Ectodermal cell (in vitro differentiated cells): ENCODE data around the gene ETAA1.

Experiments used
- H3K27ac ChIP-seq: 2 replicates; pipeline ENCODE4 v1.7.0; 2013; ENCODE audit warnings: mild to moderate bottlenecking, low read depth, low read length; ENCODE audit not compliant: insufficient read depth, poor library complexity, severe bottlenecking
- H3K27me3 ChIP-seq: 2 replicates; pipeline ENCODE4 v1.7.0; 2013; ENCODE audit warnings: mild to moderate bottlenecking, low read length; ENCODE audit not compliant: insufficient read depth, control insufficient read depth, poor library complexity, severe bottlenecking
- H3K36me3 ChIP-seq: one replicate; pipeline ENCODE4 v1.7.0; 2013; ENCODE audit warnings: low read length; ENCODE audit not compliant: control insufficient read depth, insufficient read depth
- H3K4me1 ChIP-seq: one replicate; pipeline ENCODE4 v1.7.0; 2013; ENCODE audit warnings: low read length; ENCODE audit not compliant: control insufficient read depth, insufficient read depth
- H3K4me3 ChIP-seq: 2 replicates; pipeline ENCODE4 v1.7.0; 2013; ENCODE audit warnings: low read depth, low read length, control low read depth; ENCODE audit not compliant: insufficient read depth
- H3K9me3 ChIP-seq: 2 replicates; pipeline ENCODE4 v1.7.0; 2013; ENCODE audit warnings: mild to moderate bottlenecking, low read length, moderate library complexity; ENCODE audit not compliant: control insufficient read depth
- WGBS, 2 experiments: methylation state at CpG; one replicate each; pipeline ENCODE4 v1.1.7; 2013; ENCODE audit warnings: missing lambda C conversion rate in 2 of 2; 5-methylcytosine and 5-hydroxymethylcytosine counted together

ETAA1 gene

DNA sequence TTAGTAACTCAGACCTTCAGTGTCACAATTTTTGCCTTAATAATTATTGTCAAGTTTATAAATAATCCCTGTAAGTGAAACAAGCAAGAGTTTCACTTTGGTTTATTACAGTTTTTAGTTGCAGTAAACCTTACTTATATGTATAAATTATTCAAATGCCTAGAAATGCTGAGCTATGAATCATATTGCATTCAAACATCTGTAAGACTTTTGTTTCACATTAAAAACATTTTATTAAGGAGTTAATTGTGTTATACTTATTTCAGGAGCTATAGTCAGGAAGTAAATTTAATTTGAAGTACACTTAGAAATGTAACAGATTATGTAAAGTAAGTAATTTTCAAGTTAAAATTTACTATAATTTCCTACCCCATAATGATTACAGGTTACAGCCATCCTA, 3.9 kb upstream of the ETAA1 start:
- Histone ChIP-seq H3K36me3 (no peaks in the 10 kb centered on the region), H3K9me3 (no peaks in the 10 kb centered on the region), H3K27ac (no peak overlapping the region)

GRCh38 chr2:67394734-67395133, 2.4 kb upstream of the ETAA1 start:
- WGBS, 2 experiments, result 91 to 92% methylated on average over 3 of the region's 3 CpGs

More for the DNA sequence above, 3.9 kb upstream of the ETAA1 start:
- Histone ChIP-seq H3K27me3 (no peaks in the 10 kb centered on the region), H3K4me3 (no peak overlapping the region), H3K4me1 (no peaks in the 10 kb centered on the region)

DNA sequence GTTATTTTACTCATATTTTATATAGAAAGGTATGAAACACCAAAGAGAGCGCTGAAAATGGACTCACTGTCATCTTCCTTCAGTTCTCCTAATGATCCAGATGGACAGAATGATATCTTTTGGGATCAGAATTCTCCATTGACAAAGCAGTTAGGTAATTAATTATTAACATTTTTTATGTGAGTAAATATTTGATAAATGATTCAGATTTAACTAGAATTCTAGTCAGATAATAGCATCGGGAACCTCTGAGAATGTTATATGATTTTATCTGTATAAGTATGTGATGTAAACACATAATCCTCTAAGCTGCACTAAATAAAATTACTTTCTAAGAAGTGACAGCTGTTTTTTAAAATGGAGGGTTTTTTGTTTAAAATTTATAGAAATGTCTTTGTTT, 2.0 kb downstream of the ETAA1 start:
- Histone ChIP-seq H3K36me3 (no peaks in the 10 kb centered on the region), H3K27me3 (no peaks in the 10 kb centered on the region), H3K27ac (no peak overlapping the region), H3K4me1 (no peaks in the 10 kb centered on the region), H3K4me3 (no peak overlapping the region), H3K9me3 (no peaks in the 10 kb centered on the region)
- whole genome bisulfite sequencing, 2 experiments, result 100% methylated on average over 1 to 2 of the region's 2 CpGs

More at GRCh38 chr2:67394734-67395133, 2.4 kb upstream of the ETAA1 start:
- H3K36me3 ChIP-seq, result no peaks in the 10 kb centered on the region
- H3K27me3 ChIP-seq, result no peaks in the 10 kb centered on the region
- no peaks in the 10 kb centered on the region for H3K9me3 ChIP-seq
- no peak overlapping the region for H3K27ac ChIP-seq
- H3K4me3 ChIP-seq, result no peak overlapping the region
- H3K4me1 ChIP-seq, result no peaks in the 10 kb centered on the region

DNA sequence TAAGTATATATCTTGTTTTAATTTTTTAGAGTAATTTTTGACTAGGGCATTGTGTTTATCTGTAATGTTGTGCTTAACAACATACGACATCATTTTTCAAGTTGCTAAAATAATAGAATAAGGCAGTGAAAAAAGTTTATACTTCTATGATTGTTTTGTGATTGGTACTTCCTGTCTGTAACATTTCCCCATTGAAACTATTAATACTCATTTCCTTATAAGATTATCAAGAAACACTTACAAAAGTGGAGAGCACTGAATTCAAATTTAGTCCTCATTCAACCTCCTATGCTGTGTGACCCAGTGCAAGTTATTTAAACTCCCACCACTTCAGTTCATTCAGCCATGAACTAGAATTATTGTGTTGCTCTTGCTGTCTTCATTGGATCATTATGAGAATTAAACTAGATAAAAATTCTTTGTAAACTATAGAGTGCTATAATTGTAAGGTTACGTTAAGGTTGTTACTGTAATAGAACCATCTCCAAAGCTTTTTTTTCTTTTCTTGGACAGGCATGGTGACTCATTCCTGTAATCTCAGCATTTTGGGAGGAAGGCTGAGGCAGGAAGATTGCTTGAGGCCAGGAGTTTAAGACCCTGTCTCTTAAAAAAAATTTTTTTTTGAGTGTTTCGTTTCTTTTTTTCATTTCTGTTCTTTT, 2.8 kb downstream of the ETAA1 start:
- Histone ChIP-seq H3K27ac (no peak overlapping the region), H3K9me3 (no peaks in the 10 kb centered on the region), H3K27me3 (no peaks in the 10 kb centered on the region), H3K4me3 (no peak overlapping the region), H3K36me3 (peaks cover 3% of the 10 kb centered on the region), H3K4me1 (no peaks in the 10 kb centered on the region)
- 88 to 90% methylated on average over 1 to 2 of the region's 3 CpGs for WGBS, 2 experiments

GRCh38 chr2:67400560-67401485, 3.7 kb downstream of the ETAA1 start:
- Histone ChIP-seq H3K27me3 (no peaks in the 10 kb centered on the region), H3K9me3 (no peaks in the 10 kb centered on the region), H3K36me3 (peaks cover 4% of the 10 kb centered on the region), H3K27ac (no peak overlapping the region), H3K4me3 (no peak overlapping the region), H3K4me1 (no peaks in the 10 kb centered on the region)
- WGBS, 2 experiments, result 94 to 98% methylated on average over 2 to 3 of the region's 4 CpGs

DNA sequence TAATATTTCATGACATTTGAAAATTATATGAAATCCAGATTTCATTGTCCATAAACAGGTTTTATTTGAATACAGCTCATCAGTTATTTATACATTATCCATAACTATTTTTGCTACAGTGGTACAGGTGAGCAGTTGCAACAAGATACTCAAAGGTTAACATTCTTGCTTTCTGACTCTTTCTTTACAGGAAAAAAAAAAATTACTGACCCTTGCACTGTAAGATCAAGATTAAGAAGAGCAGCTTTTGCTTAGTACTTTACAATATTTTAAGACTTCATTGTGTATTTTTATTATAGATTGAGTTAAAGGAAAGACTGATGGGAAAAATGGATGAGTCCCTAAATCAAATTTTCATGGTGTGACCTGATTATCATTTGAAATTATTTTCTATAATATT, 11.2 kb downstream of the ETAA1 start:
- Histone ChIP-seq H3K36me3 (peaks cover 6% of the 10 kb centered on the region), H3K27ac (no peak overlapping the region), H3K4me1 (no peaks in the 10 kb centered on the region), H3K4me3 (no peak overlapping the region), H3K27me3 (no peaks in the 10 kb centered on the region), H3K9me3 (no peaks in the 10 kb centered on the region)

GRCh38 chr2:67412424-67412823, 15.3 kb downstream of the ETAA1 start:
- H3K9me3 ChIP-seq, result no peaks in the 10 kb centered on the region
- H3K4me3 ChIP-seq, result no peak overlapping the region
- no peak overlapping the region for H3K27ac ChIP-seq
- no peaks in the 10 kb centered on the region for H3K27me3 ChIP-seq
- H3K4me1 ChIP-seq, result no peaks in the 10 kb centered on the region
- 94 to 95% methylated on average over 3 of the region's 3 CpGs for WGBS, 2 experiments
- H3K36me3 ChIP-seq, result no peaks in the 10 kb centered on the region

DNA sequence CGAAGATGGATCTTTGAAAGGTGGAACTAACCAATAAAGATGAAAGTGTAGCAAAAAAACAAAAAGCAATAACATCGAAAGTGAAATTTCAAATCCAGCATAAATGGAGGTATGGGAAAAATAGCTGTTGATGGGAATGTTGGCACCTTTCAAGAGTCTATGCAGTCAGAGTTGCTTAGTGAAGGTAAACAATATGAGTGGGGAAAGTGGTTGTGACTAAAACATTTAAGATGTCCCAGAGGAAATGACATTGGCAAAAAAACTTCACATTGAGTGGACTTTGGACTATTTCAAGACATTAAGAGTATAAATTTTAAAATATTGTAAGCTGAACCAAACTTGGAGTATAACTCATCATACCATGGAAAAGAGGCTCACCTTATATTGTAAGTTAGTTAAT, 17.7 kb downstream of the ETAA1 start:
- Histone ChIP-seq H3K27ac (no peak overlapping the region), H3K4me3 (no peak overlapping the region), H3K36me3 (no peaks in the 10 kb centered on the region), H3K9me3 (no peaks in the 10 kb centered on the region), H3K27me3 (no peaks in the 10 kb centered on the region), H3K4me1 (no peaks in the 10 kb centered on the region)
- 96 to 98% methylated on average over 2 of the region's 2 CpGs for WGBS, 2 experiments

- Histone ChIP-seq H3K9me3 (no peaks in the 10 kb centered on the region), H3K4me1 (no peaks in the 10 kb centered on the region), H3K27me3 (no peaks in the 10 kb centered on the region), H3K36me3 (no peaks in the 10 kb centered on the region), H3K27ac (no peak overlapping the region), H3K4me3 (no peak overlapping the region)
- 92 to 100% methylated on average over 1 of the region's 1 CpG for WGBS, 2 experiments
Measured at GRCh38 chr2:67416136-67416535, 19.0 kb downstream of the ETAA1 start.

DNA sequence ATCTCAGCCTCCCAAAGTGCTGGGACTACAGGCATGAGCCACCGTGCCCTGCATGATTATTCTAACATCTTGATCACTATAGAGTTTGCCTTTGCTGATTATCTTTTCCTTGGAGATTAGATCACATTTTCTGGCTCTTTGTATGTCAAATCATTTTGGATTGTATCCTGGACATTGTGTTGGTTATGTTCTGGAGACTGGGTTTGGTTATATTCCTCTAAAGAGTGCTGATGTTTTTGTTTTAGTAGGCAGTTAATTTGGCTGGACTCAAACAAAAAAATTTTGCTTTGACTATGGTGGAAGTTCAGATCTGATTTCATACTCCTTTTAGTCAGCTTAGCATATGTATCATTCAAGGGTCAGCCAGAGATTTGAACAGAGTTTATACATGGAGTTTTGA, 26.4 kb downstream of the ETAA1 start:
- Histone ChIP-seq H3K4me3 (no peak overlapping the region), H3K4me1 (no peaks in the 10 kb centered on the region), H3K9me3 (no peaks in the 10 kb centered on the region), H3K27me3 (no peaks in the 10 kb centered on the region), H3K27ac (no peak overlapping the region), H3K36me3 (no peaks in the 10 kb centered on the region)
- 80 to 92% methylated on average over 1 of the region's 1 CpG for WGBS, 2 experiments
